HepG2 (cell line): Measurements from ENCODE around the gene CCDC106. TPM values are rescaled to one million over a fixed set of nuclear protein-coding genes. Genes with fewer than 3 reads are reported as not detected.

Experiments used
- DPF2 ChIP-seq: sonication (generic); formaldehyde crosslinking; IDR thresholded peaks from 2 replicates; pipeline ENCODE4 v1.4.0; 2020; ENCODE audit warnings: mild to moderate bottlenecking, low read depth, missing genetic modification reagents, borderline replicate concordance
- IRF2 ChIP-seq: IDR thresholded peaks from 2 replicates; pipeline ENCODE4 v1.6.1; 2018; ENCODE audit warnings: missing genetic modification reagents, missing compliant biosample characterization
- MEIS2 ChIP-seq: sonication (generic); formaldehyde crosslinking; IDR thresholded peaks from 2 replicates; pipeline ENCODE4 v1.9.0; 2021; ENCODE audit warnings: mild to moderate bottlenecking, missing genetic modification reagents
- RFX5 ChIP-seq: IDR thresholded peaks from 2 replicates; pipeline ENCODE4 v1.6.1; 2011; ENCODE audit warnings: low read depth, low read length, improper control_type of control experiment
- RXRA ChIP-seq: sonication (generic); formaldehyde crosslinking; IDR thresholded peaks from 2 replicates; pipeline ENCODE4 v1.5.1; 2020; ENCODE audit warnings: missing genetic modification reagents
- SIN3B ChIP-seq: fragments of 150-350 bp; IDR thresholded peaks from 2 replicates; pipeline ENCODE4 v1.6.1; 2014; ENCODE audit warnings: low read length
- ZNF335 ChIP-seq: sonication (generic); formaldehyde crosslinking; IDR thresholded peaks from 2 replicates; pipeline ENCODE4 v1.4.0; 2020; ENCODE audit warnings: missing genetic modification reagents
- polyA plus RNA-seq, 8 experiments: library from polyadenylated mRNA; depleted of rRNA in 3 of 8; stranded (reverse) in 7 of 8; unstranded in 1 of 8; fragments of >200 nt; fragmentation: Illumina TruSeq in 4 of 8; extraction: Trizol in 4 of 8; gene quantifications; 2 replicates each; pipeline versions ENCODE4 v1.2.1 to v1.2.3, GENCODE V29; 2011 to 2016; ENCODE audit warnings: low read depth in 4 of 8, missing spikeins in 1 of 8, mixed read lengths in 1 of 8; ENCODE audit not compliant: insufficient read depth in 1 of 8
- total RNA-seq, 5 experiments: library from RNA; depleted of rRNA; stranded (reverse); fragments of >200 nt; fragmentation: Illumina TruSeq; extraction: Trizol; gene quantifications; 2 replicates each; pipeline ENCODE4 v1.2.3, GENCODE V29; 2016; ENCODE audit warnings: low read depth in 1 of 5
- TF ChIP-seq, protein P1 (sequence below), 2 experiments: fragments of 450-650 bp in 1 of 2; sonication (generic) in 1 of 2; formaldehyde crosslinking in 1 of 2; IDR thresholded peaks; 2 replicates each; pipeline versions ENCODE4 v1.6.1 to v1.8.0; 2016 to 2022; ENCODE audit warnings: antibody characterized with exemption in 1 of 2, mild to moderate bottlenecking in 1 of 2, missing genetic modification reagents in 1 of 2
- TF ChIP-seq, protein P2 (sequence below): fragments of 450-650 bp; IDR thresholded peaks from 2 replicates; pipeline ENCODE4 v1.6.1; 2017; ENCODE audit warnings: mild to moderate bottlenecking
- TF ChIP-seq, protein P3 (sequence below), 2 experiments: sonication (generic) in 1 of 2; formaldehyde crosslinking in 1 of 2; IDR thresholded peaks; 2 replicates each; pipeline versions ENCODE4 v1.4.0 to v1.6.1; 2016 to 2020; ENCODE audit warnings: borderline replicate concordance in 1 of 2, low read depth in 1 of 2, mild to moderate bottlenecking in 1 of 2, missing genetic modification reagents in 1 of 2

Gene CCDC106
- total and polyA plus RNA-seq, 2 of the 13 experiments (the other 11 are each of a cell fraction or from before 2014, with no cell fraction given), result 4.7 to 8.8 TPM

DNA sequence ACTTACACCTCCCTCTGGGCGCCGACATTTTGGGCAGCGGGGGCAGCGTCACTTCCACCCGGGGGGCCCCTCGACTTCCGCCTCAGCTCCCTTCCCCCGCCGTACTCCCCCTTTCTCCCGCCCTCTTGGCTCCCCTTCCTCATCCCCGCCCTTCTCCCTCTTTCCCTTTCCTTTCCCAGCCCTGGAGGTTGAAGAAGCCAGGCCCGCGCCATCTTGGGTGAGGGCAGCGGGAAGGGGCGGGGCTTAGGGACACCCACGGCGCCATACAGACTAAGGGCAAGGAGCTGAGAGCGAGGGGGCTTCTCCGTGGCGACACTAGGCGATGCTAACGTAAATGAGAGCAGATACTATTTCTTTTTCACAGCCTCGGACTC lies 48.6 kb upstream of the CCDC106 start, which contains the start of gene FIZ1 (continued):
- TF ChIP-seq, protein P1, sequence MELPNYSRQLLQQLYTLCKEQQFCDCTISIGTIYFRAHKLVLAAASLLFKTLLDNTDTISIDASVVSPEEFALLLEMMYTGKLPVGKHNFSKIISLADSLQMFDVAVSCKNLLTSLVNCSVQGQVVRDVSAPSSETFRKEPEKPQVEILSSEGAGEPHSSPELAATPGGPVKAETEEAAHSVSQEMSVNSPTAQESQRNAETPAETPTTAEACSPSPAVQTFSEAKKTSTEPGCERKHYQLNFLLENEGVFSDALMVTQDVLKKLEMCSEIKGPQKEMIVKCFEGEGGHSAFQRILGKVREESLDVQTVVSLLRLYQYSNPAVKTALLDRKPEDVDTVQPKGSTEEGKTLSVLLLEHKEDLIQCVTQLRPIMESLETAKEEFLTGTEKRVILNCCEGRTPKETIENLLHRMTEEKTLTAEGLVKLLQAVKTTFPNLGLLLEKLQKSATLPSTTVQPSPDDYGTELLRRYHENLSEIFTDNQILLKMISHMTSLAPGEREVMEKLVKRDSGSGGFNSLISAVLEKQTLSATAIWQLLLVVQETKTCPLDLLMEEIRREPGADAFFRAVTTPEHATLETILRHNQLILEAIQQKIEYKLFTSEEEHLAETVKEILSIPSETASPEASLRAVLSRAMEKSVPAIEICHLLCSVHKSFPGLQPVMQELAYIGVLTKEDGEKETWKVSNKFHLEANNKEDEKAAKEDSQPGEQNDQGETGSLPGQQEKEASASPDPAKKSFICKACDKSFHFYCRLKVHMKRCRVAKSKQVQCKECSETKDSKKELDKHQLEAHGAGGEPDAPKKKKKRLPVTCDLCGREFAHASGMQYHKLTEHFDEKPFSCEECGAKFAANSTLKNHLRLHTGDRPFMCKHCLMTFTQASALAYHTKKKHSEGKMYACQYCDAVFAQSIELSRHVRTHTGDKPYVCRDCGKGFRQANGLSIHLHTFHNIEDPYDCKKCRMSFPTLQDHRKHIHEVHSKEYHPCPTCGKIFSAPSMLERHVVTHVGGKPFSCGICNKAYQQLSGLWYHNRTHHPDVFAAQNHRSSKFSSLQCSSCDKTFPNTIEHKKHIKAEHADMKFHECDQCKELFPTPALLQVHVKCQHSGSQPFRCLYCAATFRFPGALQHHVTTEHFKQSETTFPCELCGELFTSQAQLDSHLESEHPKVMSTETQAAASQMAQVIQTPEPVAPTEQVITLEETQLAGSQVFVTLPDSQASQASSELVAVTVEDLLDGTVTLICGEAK (IDR thresholded peaks at IDR 0.05), result peak; percentile 71
- TF ChIP-seq, protein P1 (CRISPR knock-in tag; IDR thresholded peaks at IDR 0.05), result 0 out of 2 replicates have a peak, but pooled peaks have one; percentile 16
- TF ChIP-seq RFX5 (no peak), SIN3B (0 out of 2 replicates have a peak, but pooled peaks have one; percentile 13), RXRA (CRISPR knock-in tag) (peak; percentile 9; the same call in 1 of the 2 replicates), DPF2 (CRISPR knock-in tag) (no peak), ZNF335 (CRISPR knock-in tag) (peak; percentile 65; the same call in 1 of the 2 replicates), IRF2 (CRISPR knock-in tag) (peak; percentile 92), MEIS2 (CRISPR knock-in tag) (no peak; the same call in 1 of the 2 replicates)
- TF ChIP-seq, protein P2, sequence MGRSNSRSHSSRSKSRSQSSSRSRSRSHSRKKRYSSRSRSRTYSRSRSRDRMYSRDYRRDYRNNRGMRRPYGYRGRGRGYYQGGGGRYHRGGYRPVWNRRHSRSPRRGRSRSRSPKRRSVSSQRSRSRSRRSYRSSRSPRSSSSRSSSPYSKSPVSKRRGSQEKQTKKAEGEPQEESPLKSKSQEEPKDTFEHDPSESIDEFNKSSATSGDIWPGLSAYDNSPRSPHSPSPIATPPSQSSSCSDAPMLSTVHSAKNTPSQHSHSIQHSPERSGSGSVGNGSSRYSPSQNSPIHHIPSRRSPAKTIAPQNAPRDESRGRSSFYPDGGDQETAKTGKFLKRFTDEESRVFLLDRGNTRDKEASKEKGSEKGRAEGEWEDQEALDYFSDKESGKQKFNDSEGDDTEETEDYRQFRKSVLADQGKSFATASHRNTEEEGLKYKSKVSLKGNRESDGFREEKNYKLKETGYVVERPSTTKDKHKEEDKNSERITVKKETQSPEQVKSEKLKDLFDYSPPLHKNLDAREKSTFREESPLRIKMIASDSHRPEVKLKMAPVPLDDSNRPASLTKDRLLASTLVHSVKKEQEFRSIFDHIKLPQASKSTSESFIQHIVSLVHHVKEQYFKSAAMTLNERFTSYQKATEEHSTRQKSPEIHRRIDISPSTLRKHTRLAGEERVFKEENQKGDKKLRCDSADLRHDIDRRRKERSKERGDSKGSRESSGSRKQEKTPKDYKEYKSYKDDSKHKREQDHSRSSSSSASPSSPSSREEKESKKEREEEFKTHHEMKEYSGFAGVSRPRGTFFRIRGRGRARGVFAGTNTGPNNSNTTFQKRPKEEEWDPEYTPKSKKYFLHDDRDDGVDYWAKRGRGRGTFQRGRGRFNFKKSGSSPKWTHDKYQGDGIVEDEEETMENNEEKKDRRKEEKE, result no peak
- TF ChIP-seq, protein P3, sequence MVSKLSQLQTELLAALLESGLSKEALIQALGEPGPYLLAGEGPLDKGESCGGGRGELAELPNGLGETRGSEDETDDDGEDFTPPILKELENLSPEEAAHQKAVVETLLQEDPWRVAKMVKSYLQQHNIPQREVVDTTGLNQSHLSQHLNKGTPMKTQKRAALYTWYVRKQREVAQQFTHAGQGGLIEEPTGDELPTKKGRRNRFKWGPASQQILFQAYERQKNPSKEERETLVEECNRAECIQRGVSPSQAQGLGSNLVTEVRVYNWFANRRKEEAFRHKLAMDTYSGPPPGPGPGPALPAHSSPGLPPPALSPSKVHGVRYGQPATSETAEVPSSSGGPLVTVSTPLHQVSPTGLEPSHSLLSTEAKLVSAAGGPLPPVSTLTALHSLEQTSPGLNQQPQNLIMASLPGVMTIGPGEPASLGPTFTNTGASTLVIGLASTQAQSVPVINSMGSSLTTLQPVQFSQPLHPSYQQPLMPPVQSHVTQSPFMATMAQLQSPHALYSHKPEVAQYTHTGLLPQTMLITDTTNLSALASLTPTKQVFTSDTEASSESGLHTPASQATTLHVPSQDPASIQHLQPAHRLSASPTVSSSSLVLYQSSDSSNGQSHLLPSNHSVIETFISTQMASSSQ (IDR thresholded peaks at IDR 0.05; ENCODE audit: low read depth), result no peak
- TF ChIP-seq, protein P3 (CRISPR knock-in tag; IDR thresholded peaks at IDR 0.05; ENCODE audit: borderline replicate concordance), result peak; percentile 39; the same call in 1 of the 2 replicates
